ENCODE results near the gene SEMA4D.

SEMA4D gene

DNA sequence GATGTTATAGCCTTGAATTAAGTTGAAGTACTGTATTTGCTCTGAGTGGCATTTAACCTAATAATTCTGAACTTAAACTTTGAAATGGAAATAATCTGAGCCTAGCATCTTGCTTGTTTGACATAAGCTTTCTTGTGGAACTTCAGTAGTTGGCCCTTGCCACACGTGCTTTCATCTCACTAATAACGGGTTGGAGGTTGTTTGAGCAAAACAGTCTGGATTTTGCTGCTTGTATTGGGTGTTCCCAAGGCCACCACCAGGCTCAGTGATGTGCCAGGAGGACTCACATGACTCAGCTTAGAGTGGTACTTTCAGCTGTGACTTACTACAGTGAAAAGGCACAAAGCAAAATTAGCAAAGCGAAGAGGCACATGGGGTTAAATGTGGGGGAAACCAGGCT, 143.9 kb downstream of the SEMA4D start:
- no peak for DNase-seq (ENCODE audit: low read depth, low spot score)
- no peak overlapping the region for H3K4me3 ChIP-seq (ENCODE audit: low read depth, low read length)
- in situ Hi-C loops (cut with HindIII; ENCODE audit: low sequenced_read_pairs), result no loop called here
- TF ChIP-seq, protein P1, sequence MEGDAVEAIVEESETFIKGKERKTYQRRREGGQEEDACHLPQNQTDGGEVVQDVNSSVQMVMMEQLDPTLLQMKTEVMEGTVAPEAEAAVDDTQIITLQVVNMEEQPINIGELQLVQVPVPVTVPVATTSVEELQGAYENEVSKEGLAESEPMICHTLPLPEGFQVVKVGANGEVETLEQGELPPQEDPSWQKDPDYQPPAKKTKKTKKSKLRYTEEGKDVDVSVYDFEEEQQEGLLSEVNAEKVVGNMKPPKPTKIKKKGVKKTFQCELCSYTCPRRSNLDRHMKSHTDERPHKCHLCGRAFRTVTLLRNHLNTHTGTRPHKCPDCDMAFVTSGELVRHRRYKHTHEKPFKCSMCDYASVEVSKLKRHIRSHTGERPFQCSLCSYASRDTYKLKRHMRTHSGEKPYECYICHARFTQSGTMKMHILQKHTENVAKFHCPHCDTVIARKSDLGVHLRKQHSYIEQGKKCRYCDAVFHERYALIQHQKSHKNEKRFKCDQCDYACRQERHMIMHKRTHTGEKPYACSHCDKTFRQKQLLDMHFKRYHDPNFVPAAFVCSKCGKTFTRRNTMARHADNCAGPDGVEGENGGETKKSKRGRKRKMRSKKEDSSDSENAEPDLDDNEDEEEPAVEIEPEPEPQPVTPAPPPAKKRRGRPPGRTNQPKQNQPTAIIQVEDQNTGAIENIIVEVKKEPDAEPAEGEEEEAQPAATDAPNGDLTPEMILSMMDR (IDR thresholded peaks at IDR 0.05; ENCODE audit: low read depth, low read length), result no peak

DNA sequence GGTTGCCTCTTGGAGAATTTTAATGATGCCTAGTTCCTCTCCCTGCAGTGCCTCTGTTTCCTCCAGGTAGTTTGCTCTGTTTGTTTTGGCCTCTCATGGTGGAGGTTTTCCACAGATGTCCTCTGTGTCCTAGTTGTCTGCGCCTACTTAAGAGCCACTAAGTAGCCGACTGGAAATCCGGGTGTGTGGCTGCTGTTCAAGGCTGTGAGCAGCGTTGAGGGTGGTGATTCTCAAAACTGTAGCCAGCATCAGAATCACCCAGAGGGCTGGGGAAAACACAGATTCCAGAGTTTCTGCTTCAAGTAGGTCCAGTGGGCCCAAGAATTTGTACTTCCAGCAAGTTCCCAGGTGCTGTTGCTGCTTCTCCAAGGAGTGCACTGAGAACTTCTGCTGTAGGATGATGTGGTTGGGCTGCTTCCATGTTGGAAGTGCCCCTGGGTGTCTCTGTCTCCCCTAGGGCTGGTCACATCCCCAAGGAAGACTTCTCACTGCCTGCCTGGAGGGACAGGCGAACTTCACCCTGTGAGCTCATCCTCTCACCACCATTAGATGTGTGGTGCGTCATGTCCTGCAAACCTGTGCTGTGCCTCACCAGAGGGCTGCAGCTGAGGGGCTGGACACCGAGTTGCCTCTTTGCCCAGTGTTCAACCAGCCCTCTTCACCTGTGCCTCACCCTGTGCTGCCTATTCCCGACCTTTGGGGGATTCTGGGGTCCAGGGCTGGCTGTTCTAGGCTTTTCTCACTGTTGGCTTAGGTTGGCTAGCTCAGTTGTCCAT, 144.9 kb downstream of the SEMA4D start:
- TF ChIP-seq, protein P1 (IDR thresholded peaks at IDR 0.05; ENCODE audit: low read depth, low read length), result no peak
- no peak for DNase-seq (ENCODE audit: low read depth, low spot score)
- no peak overlapping the region for H3K4me3 ChIP-seq (ENCODE audit: low read depth, low read length)
- in situ Hi-C loops (cut with HindIII; ENCODE audit: low sequenced_read_pairs), result no loop called here

DNA sequence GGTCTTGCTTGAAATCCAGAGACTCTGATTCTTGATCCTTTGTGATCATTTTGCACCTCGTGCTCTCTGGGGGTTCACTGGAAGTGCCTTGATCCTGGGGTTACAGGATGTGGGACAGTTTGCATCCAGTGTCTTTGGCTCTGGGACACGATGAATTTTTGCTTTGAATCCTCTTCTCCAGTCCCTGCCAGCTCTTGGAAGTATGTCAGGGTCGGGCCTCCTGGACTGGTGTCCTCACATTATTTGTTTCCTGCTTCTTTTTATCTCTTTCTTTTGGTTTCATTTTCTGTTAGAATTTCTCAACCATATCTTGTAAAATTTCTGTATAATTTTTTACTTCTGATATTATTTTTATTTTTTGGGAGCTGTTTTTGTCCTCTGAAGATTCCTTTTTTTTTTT, 145.5 kb downstream of the SEMA4D start:
- TF ChIP-seq, protein P1 (IDR thresholded peaks at IDR 0.05; ENCODE audit: low read depth, low read length), result no peak
- no peak overlapping the region for H3K4me3 ChIP-seq (ENCODE audit: low read depth, low read length)
- no peak for DNase-seq (ENCODE audit: low read depth, low spot score)
- in situ Hi-C loops (cut with HindIII; ENCODE audit: low sequenced_read_pairs), result no loop called here

DNA sequence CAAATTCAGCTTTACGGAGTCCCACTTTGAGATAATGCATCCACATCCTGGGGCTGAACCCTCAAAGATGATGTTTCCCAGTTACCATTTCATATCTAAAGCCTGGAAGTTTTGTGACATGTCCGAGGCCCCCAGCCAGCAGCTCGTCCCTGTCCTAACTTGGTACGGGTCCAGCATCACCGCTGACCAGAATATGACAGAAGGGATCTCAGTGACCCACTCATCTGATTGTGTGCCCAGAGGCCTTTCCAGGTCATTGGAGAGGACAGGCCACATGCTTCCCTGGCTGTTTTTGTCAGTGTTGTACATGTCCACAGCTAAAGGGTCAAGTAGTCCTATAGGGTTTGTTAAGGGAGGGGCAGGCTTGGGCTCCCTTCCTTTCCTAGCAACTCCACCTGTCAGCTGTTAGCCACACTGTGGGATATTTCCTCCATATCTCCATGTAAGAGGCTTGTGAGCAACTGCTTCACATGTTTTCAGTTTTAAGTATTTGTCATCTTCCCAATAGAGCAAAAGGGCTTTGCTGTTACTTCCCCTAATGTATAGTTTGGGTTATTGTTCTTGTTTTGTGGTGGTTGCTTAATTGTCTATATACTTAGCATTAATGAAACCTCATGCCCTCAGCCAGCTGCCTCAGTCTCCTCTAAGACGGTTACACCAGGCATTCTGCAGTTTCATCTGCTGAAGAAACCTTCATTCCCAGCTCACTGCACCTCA, 146.2 kb downstream of the SEMA4D start:
- TF ChIP-seq, protein P1 (IDR thresholded peaks at IDR 0.05; ENCODE audit: low read depth, low read length), result no peak
- no peak for DNase-seq (ENCODE audit: low read depth, low spot score)
- H3K4me3 ChIP-seq (ENCODE audit: low read depth, low read length), result no peak overlapping the region
- in situ Hi-C loops (cut with HindIII; ENCODE audit: low sequenced_read_pairs), result no loop called here

DNA sequence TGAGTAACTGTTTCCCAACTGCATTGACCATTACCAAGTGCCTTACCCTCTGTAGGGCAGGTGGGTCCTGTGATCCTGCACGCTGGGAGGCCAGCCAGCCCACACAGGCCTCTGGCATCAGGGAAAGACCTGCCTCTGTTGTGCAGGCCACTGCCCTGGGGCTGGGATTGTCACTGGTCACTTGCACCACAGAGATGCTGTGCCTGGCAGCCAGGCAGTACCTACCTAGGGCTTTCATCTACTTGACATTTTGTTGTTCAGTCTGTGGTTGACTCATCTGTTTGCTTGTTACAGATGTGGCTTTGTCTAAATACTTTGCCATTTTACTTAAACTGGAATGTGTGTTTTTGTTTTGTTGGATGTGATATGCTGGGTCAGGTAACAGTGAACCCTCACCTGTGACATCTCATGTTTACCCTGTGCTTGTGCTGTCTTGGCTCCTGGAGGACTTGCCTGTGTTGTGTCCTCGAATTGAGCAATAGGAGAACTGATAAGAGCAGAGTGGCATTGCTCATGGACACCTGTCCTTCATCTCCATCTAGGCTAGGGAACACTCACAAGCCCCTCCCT, 146.8 kb downstream of the SEMA4D start:
- TF ChIP-seq, protein P1 (IDR thresholded peaks at IDR 0.05; ENCODE audit: low read depth, low read length), result no peak
- DNase-seq (ENCODE audit: low read depth, low spot score), result no peak
- H3K4me3 ChIP-seq (ENCODE audit: low read depth, low read length), result no peak overlapping the region
- in situ Hi-C loops (cut with HindIII; ENCODE audit: low sequenced_read_pairs), result no loop called here

DNA sequence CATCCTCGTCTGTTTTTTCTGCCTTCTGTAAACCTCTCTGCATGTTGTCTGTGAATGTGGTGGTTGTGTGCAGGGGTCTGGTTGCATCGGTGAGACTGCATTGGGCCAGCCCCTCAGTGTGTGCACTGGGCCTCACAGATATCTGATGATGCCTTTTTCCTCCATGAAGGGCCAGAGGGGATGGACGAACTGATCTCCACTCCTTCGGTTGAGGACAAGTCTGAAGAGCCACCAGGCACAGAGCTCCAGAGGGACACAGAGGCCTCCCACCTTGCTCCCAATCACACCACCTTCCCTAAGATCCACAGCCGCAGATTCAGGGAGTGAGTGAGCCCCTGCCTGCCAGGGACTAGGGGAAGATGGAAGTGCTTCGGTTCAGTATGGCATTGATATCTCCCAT, 148.3 kb downstream of the SEMA4D start:
- H3K4me3 ChIP-seq (ENCODE audit: low read depth, low read length), result no peak overlapping the region
- TF ChIP-seq, protein P1 (IDR thresholded peaks at IDR 0.05; ENCODE audit: low read depth, low read length), result no peak
- in situ Hi-C loops (cut with HindIII; ENCODE audit: low sequenced_read_pairs), result no loop called here
- DNase-seq (ENCODE audit: low read depth, low spot score), result no peak

All from astrocyte of the spinal cord (primary cell).